IPS-20b (cell line): ENCODE data around the gene SMAD7.
"Not testable (repeated sequence)": the region's sequence is repeated elsewhere in the genome, so short reads cannot be mapped to it uniquely, and the experiment has no call there.

Experiments
- H3K27ac ChIP-seq: one replicate; pipeline ENCODE4 v1.5.1; 2013; ENCODE audit warnings: low read length
- H3K27me3 ChIP-seq: 2 replicates; pipeline ENCODE4 v1.6.1; 2013; ENCODE audit warnings: mild to moderate bottlenecking, low read length, inconsistent platforms; ENCODE audit not compliant: insufficient read depth
- H3K36me3 ChIP-seq: 2 replicates; pipeline ENCODE4 v1.6.1; 2013; ENCODE audit warnings: low read depth, mild to moderate bottlenecking, inconsistent platforms, low read length, moderate library complexity; ENCODE audit not compliant: insufficient read depth
- H3K4me1 ChIP-seq: 2 replicates; pipeline ENCODE4 v1.6.1; 2013; ENCODE audit warnings: mild to moderate bottlenecking, control low read depth, inconsistent platforms, low read length, moderate library complexity; ENCODE audit not compliant: insufficient read depth
- H3K4me3 ChIP-seq: 2 replicates; pipeline ENCODE4 v1.5.1; 2013; ENCODE audit warnings: mild to moderate bottlenecking, low read length, inconsistent platforms
- H3K9ac ChIP-seq: 2 replicates; pipeline ENCODE4 v1.6.1; 2013; ENCODE audit warnings: low read depth, mild to moderate bottlenecking, inconsistent platforms, low read length, moderate library complexity
- H3K9me3 ChIP-seq: 2 replicates; pipeline ENCODE4 v1.6.1; 2013; ENCODE audit warnings: mild to moderate bottlenecking, low read depth, low read length, inconsistent platforms; ENCODE audit not compliant: insufficient read depth

Gene SMAD7

DNA sequence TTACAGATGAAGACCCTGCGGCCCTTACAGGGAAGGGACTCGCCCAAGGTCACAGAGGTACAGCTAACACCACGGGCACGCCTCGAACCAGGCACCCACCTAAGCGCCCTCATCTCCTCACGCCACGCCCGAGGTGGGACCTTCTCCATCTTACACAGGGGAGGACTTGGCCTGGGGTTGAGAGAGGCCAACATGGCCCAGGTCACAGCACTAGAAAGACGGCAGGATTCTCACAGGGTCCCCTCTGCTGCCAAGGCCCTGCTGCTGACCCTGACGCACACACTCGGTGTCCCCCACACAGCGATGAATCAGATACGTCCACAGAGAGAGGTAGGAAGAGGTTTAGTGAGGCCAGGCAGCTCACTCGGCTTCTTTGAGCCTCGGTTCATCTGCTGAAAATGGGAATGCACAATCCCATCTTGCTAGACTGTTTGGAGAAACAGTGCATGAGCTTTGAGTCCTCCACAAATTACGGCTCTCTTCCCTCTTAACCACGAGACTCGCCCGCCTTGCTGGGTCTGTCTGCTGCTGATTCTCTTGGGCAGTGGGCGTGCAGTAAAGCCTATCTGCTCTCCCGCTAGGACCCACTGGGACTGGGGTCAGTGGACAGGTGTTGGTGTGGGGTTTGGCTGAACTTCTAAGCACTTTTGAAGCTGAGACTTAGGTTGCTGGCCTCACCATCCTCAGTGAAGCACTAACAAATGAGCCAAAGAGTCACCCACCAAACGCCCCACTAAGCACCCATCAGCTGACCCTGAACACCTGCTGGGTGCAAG lies 79.2 kb downstream of the SMAD7 start:
- Histone ChIP-seq H3K9me3 (no peaks in the 10 kb centered on the region), H3K4me3 (no peak overlapping the region), H3K4me1 (no peaks in the 10 kb centered on the region; the same call in 1 of the 2 replicates), H3K9ac (no peak overlapping the region), H3K36me3 (no peaks in the 10 kb centered on the region), H3K27ac (no peak overlapping the region), H3K27me3 (no peaks in the 10 kb centered on the region)

DNA sequence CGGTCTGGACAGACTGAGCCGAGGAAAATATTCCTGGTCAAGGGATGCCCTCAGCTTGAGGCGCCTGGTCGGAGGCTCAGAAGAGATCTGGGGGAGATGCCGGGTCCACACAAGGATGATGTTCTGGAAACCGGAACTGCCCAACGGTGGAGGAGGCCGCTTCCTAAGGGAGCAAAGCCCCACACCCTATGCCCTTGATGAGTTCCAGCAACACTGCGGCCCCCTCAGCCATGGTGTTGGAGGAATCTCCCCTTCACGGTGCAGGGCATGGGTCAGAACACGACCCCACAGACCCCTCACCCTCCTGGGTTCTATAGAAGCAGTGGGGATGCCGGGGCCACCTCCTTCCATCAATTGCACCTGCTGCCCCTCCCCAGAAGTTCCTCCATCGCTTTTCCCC lies 79.8 kb downstream of the SMAD7 start:
- H3K9me3 ChIP-seq, H3K36me3 ChIP-seq, H3K4me3 ChIP-seq, H3K4me1 ChIP-seq, H3K27ac ChIP-seq, H3K9ac ChIP-seq, H3K27me3 ChIP-seq: not testable (repeated sequence)
